Upper lobe of left lung (tissue), 6 donors: ENCODE data around the gene CAMK2B. TPM values are rescaled to one million over a fixed set of nuclear protein-coding genes. Genes with fewer than 3 reads are reported as not detected.

Experiments used
- ATAC-seq, 2 donors: fragments of 200-7000 bp; cut with Tn5 transposase; one replicate each; pipeline ENCODE4 v1.9.1; 2022; ENCODE audit warnings: mild to moderate bottlenecking in 2 of 2, moderate library complexity in 2 of 2; ENCODE audit not compliant: low FRiP score in 2 of 2
- DNase-seq, 2 donors: peaks; one replicate each; pipeline ENCODE4 v3.0.0-alpha.2; 2019 to 2020
- H3K27ac ChIP-seq, 4 donors: fragments of 200-600 bp; sonication (generic); one replicate each; pipeline ENCODE4 v1.5.1; 2016 to 2019
- H3K27me3 ChIP-seq, 4 donors: fragments of 200-600 bp; sonication (generic); one replicate each; pipeline ENCODE4 v1.5.1; 2017 to 2019
- H3K36me3 ChIP-seq, 4 donors: fragments of 200-600 bp; sonication (generic); one replicate each; pipeline ENCODE4 v1.5.1; 2016 to 2019
- H3K4me1 ChIP-seq, 4 donors: fragments of 200-600 bp; sonication (generic); one replicate each; pipeline ENCODE4 v1.5.1; 2018 to 2019
- H3K4me3 ChIP-seq, 4 donors: fragments of 200-600 bp; sonication (generic); one replicate each; pipeline ENCODE4 v1.5.1; 2017 to 2019; ENCODE audit warnings: mild to moderate bottlenecking in 2 of 4, moderate library complexity in 1 of 4
- H3K9me3 ChIP-seq, 4 donors: fragments of 200-600 bp; sonication (generic); one replicate each; pipeline ENCODE4 v1.5.1; 2018 to 2019
- EP300 ChIP-seq, 4 donors: sonication (generic); formaldehyde crosslinking; IDR thresholded peaks; one replicate each; pipeline ENCODE4 v1.5.1; 2017; ENCODE audit warnings: antibody characterized with exemption in 4 of 4, control low read depth in 2 of 4
- POLR2A ChIP-seq, 4 donors: fragments of 450-650 bp; IDR thresholded peaks; one replicate each; pipeline ENCODE4 v1.5.1; 2016 to 2017; ENCODE audit warnings: antibody characterized with exemption in 4 of 4, mild to moderate bottlenecking in 2 of 4
- POLR2AphosphoS5 ChIP-seq, 2 donors: sonication (generic); formaldehyde crosslinking; IDR thresholded peaks; one replicate each; pipeline ENCODE4 v1.5.1; 2017; ENCODE audit warnings: antibody characterized with exemption in 2 of 2
- WGBS, 2 donors: methylation state at CpG; one replicate each; pipeline ENCODE4 v1.1.5; 2017 to 2018; 5-methylcytosine and 5-hydroxymethylcytosine counted together
- total RNA-seq, 6 donors: library from RNA; depleted of rRNA in 4 of 6; stranded (reverse); fragments of >200 nt in 4 of 6; gene quantifications; one replicate each; pipeline versions ENCODE4 v1.1.0 to v1.2.1, GENCODE V29; 2016 to 2021
- TF ChIP-seq, protein P1 (sequence below), 6 experiments: fragments of 450-650 bp in 4 of 6; fragments of 200-600 bp in 2 of 6; sonication (generic) in 2 of 6; IDR thresholded peaks; one replicate each; pipeline ENCODE4 v1.5.1; 2016 to 2019; ENCODE audit warnings: antibody characterized with exemption in 6 of 6
- donor health status: DM: no; HTN: no; CAD: no; lungs with moderate emphysema.
- donor health status: DM: no; HTN: yes; CAD: no; lungs with severe emphysema.

The CAMK2B gene
- total RNA-seq, 6 donors from 2014 or later: 0.09 to 1.8 (median 0.27) TPM; not detected in 3

DNA sequence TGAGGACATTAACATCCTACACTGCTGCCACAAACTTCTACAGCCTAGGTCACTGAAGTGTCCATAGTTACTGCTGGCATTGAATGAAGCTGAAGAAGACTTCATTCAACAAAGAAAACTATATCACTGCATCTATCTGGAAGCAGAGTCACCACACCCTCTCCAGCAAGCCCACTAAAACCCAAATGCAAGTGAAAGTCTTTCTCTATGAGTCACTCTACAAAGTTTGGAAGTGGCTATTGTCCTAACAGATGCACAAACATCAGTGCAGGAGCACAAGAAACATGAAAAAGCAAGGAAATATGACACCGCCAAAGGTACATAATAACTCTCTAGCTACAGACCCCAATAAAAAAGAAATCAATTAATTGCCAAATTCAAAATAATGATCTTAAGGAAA is 43.5 kb upstream of the CAMK2B start:
- Histone ChIP-seq H3K4me3 (no peak overlapping the region), H3K27me3 (no peaks in the 10 kb centered on the region), H3K27ac (no peak overlapping the region), H3K36me3 (no peaks in the 10 kb centered on the region), H3K4me1 (no peaks in the 10 kb centered on the region), H3K9me3 (no peaks in the 10 kb centered on the region)
- WGBS, 2 donors: 96 to 100% methylated on average over 1 of the region's 1 CpG
- ATAC-seq: no peak
- DNase-seq: no peak
- TF ChIP-seq, protein P1, sequence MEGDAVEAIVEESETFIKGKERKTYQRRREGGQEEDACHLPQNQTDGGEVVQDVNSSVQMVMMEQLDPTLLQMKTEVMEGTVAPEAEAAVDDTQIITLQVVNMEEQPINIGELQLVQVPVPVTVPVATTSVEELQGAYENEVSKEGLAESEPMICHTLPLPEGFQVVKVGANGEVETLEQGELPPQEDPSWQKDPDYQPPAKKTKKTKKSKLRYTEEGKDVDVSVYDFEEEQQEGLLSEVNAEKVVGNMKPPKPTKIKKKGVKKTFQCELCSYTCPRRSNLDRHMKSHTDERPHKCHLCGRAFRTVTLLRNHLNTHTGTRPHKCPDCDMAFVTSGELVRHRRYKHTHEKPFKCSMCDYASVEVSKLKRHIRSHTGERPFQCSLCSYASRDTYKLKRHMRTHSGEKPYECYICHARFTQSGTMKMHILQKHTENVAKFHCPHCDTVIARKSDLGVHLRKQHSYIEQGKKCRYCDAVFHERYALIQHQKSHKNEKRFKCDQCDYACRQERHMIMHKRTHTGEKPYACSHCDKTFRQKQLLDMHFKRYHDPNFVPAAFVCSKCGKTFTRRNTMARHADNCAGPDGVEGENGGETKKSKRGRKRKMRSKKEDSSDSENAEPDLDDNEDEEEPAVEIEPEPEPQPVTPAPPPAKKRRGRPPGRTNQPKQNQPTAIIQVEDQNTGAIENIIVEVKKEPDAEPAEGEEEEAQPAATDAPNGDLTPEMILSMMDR (IDR thresholded peaks at IDR 0.05): no peak
- TF ChIP-seq POLR2AphosphoS5 (IDR thresholded peaks at IDR 0.05) (no peak), POLR2A (IDR thresholded peaks at IDR 0.05) (no peak), EP300 (IDR thresholded peaks at IDR 0.05) (no peak)

DNA sequence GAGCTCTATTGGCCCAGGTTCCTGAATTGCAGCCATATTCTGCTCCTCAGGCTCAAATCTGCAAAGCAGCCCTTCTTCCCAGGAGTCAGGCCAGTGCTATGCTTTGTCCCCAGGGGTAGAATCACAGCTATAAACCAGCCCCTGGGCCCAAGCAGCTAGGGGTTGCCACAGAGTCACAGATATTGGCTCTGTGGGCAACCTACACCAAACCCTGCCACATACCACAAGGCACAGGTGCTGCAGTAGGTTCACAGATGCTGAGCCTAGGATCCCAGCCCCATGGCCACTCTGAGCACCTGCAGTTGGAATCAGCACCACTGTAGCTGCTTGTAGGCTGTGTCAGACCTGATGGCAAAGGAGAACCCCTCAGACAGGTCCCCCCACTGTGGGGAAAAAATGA is 43.1 kb upstream of the CAMK2B start:
- H3K4me1 ChIP-seq: no peaks in the 10 kb centered on the region
- H3K27ac ChIP-seq: no peak overlapping the region
- H3K9me3 ChIP-seq: no peaks in the 10 kb centered on the region
- TF ChIP-seq EP300 (IDR thresholded peaks at IDR 0.05) (no peak), POLR2AphosphoS5 (IDR thresholded peaks at IDR 0.05) (no peak), POLR2A (IDR thresholded peaks at IDR 0.05) (no peak)
- TF ChIP-seq, protein P1 (IDR thresholded peaks at IDR 0.05): no peak
- no peak overlapping the region for H3K4me3 ChIP-seq
- ATAC-seq (no peak), DNase-seq (no peak)
- H3K36me3 ChIP-seq: no peaks in the 10 kb centered on the region
- H3K27me3 ChIP-seq: no peaks in the 10 kb centered on the region

DNA sequence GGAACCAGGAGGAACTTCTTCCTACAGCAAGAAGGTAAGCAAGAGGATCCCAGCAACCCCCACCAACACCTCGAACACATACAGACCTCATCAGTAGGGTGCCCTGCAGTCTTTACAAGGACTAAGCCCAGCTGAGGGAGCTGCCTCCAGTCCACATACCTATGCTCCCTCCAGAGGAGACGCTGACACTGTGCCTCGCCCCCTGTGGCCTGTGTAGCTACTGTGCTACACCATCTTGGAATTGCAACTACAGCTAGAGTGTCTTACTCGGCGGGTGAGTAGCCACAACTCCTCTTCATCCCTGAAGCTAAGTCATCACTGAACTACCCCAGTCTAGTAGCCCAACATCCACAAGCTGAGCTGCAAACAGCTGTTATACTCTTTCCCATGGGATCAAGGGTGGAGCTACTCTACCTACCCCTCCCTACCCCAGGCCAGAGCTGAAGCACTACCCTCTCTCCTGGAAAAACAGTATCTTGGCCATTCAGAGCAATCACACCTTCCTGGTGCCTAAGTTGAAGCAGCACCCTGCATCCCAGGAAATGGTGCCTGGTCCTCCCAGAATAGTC is 42.2 kb upstream of the CAMK2B start:
- H3K9me3 ChIP-seq: no peaks in the 10 kb centered on the region
- H3K4me1 ChIP-seq: no peaks in the 10 kb centered on the region
- no peak overlapping the region for H3K27ac ChIP-seq
- no peaks in the 10 kb centered on the region for H3K36me3 ChIP-seq
- 83 to 84% methylated on average over 2 to 5 of the region's 5 CpGs for WGBS, 2 donors
- H3K27me3 ChIP-seq: no peaks in the 10 kb centered on the region
- DNase-seq: no peak
- no peak overlapping the region for H3K4me3 ChIP-seq
- TF ChIP-seq, protein P1 (IDR thresholded peaks at IDR 0.05): no peak
- TF ChIP-seq POLR2AphosphoS5 (IDR thresholded peaks at IDR 0.05) (no peak), EP300 (IDR thresholded peaks at IDR 0.05) (no peak)
- ATAC-seq: peak in 1 of 2 donors; percentile 57

DNA sequence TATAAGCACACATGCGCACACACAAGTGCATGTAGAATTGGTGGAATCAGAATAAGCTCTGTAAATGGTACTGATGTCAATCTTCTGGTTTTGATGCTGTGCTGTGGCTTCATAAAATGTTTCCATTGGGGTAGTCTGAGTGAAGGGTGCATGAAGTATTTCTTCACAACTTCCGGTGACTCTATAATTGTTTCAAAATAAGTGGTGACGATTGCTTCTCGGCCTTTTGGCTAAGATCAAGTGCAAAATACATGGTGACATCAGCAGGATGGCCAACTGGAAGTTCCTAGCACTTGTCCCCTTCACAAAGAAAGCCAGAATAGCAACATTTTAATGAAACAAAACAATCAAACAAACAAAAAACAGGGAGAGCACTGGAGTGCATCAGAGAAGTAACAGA is 41.6 kb upstream of the CAMK2B start:
- TF ChIP-seq, protein P1 (IDR thresholded peaks at IDR 0.05): no peak
- H3K27me3 ChIP-seq: no peaks in the 10 kb centered on the region
- DNase-seq (no peak), ATAC-seq (no peak)
- no peaks in the 10 kb centered on the region for H3K9me3 ChIP-seq
- 69 to 77% methylated on average over 4 of the region's 4 CpGs for WGBS, 2 donors
- no peaks in the 10 kb centered on the region for H3K36me3 ChIP-seq
- H3K27ac ChIP-seq: no peak overlapping the region
- H3K4me1 ChIP-seq: no peaks in the 10 kb centered on the region
- H3K4me3 ChIP-seq: no peak overlapping the region

DNA sequence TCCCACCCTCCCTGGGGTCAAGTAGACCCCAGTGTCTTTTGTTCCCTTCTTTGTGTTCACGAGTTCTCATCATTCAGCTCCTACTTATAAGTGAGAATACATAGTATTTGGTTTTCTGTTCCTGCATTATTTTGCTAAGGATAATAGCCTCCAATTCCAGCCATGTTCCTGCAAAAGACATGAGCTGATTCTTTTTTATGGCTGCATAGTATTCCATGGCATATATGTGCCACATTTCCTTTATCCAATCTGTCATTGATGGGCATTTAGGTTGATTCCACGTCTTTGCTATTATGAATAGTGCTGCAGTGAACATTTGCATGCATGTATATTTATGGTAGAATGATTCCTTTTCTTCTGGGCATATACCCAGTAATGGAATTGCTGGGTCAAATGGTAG is 28.3 kb upstream of the CAMK2B start:
- Histone ChIP-seq H3K27ac (no peak overlapping the region), H3K27me3 (no peaks in the 10 kb centered on the region), H3K36me3 (no peaks in the 10 kb centered on the region), H3K4me1 (no peaks in the 10 kb centered on the region), H3K4me3 (no peak overlapping the region), H3K9me3 (peaks cover 0 to 3% (median 0%) of the 10 kb centered on the region in 4 donors)
- no peak for DNase-seq
- WGBS, 2 donors: 63 to 72% methylated on average over 2 of the region's 2 CpGs
- TF ChIP-seq POLR2AphosphoS5 (IDR thresholded peaks at IDR 0.05) (no peak), EP300 (IDR thresholded peaks at IDR 0.05) (no peak), POLR2A (IDR thresholded peaks at IDR 0.05) (no peak)
- TF ChIP-seq, protein P1 (IDR thresholded peaks at IDR 0.05): no peak
- no peak for ATAC-seq
